HG03571 (cell line): ENCODE results near the gene PRPF40A.

Experiments used
- ATAC-seq: cut with Tn5 transposase; IDR thresholded peaks from one replicate; pipeline ENCODE4 v1.9.1; 2021; ENCODE audit not compliant: unreplicated experiment

PRPF40A gene

DNA sequence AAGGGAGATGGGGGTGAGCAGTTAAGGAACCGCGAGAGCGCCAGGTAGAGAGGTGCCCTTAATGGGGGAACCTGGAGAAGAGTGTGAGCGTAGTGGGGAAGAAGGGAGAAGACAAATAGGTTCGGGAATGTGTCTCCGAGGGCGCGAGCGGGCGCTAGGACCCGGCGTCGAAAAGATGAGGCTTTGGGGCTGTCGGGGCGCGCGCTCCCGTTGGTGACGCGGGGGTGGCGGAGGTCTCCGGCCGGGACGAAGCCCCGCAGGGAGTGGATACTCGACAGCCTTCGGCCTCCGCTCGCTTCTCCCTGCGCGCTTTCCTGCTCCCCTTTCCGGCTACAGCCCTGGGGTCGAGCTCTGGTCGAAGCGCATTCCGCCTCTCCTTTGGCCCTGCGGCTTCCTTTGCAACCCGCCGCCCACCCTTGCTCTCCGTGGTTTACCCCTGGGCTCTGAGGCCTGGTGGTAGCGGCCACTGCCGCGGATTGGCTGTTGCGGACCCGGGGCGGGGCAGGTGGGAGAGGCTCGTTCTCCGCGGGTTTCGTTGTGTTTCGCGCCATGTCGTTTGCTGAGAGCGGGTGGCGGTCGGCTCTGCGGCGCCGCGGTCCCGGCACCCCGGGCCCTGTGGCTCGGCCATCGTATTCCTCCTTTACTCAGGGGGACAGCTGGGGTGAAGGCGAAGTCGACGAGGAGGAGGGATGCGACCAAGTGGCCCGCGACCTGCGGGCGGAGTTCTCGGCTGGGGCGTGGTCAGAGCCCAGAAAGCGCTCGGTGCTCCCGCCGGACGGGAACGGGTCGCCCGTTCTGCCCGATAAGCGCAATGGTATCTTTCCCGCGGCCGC is 1.0 kb upstream of the PRPF40A start, which contains the start of gene ARL6IP6:
Gene ARL6IP6 (plus strand): TSS at position 545 of the 833 bp plus-strand sequence. CDS start 5 bp downstream, at position 550.
- ATAC-seq: peak; percentile 70

DNA sequence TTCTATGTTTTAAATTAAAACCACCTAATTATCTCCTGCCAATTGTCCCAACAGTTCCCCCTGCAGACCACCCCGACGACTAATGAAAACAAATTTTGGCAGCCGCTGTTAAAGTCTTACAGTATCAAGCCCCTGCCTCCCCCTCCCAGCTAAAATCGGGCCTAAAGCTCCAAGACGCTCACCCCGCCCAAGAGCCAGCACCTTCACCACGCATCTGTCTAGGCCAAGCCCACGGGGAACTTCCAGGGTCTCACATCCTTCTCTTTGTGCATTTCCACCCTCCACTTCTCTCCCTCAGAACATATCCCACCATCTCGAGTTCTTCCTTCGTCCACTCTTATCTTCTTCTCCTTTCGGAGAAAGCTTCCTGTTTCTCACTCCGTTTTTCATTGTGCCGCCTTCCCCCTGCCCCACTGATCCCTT is 445 bp downstream of the PRPF40A start:
- no peak for ATAC-seq

DNA sequence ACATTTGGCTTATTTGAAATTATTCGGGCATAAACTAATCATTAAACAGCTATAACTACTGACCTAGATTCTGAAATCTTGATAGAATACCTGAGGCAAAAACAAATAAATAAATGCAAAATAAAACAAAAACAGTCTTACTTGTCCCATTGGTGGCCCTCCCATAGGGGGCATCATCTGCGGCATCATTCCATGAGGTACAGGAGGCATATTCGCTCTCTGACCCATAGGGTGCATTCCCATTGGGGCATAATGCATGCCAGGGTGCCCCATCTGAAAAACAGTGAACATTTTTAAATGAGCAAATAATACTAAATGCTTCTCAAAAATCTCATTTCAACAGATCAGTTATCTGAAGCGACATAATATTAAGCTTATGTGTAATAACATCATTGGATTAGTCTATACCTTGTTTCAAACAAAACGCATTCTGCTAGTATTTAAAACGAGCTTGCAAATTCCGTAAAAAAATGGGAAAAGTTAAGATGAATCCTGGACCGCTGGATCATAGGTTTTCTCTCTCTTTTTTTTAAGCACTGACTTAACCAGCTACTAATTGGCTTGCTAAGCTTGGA is 1.3 kb downstream of the PRPF40A start:
- ATAC-seq: no peak

DNA sequence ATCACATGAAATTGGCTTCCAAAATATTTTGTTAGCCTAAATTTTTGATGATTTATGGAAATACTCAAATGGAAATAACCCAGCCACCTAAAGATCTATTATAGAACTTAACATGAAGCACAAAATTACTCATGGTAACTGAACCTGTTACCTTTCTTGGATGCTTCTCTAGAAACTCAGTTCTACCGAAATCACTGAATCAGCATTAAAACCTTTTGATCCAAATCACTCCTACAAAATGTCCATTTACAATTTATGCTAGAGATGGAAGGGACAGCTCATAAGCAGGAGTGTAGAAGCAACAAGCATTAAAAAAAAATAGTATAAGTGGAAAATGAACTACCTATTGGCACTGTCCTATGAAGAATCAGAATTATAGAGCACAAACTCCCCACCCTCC is 2.1 kb downstream of the PRPF40A start:
- ATAC-seq: no peak

DNA sequence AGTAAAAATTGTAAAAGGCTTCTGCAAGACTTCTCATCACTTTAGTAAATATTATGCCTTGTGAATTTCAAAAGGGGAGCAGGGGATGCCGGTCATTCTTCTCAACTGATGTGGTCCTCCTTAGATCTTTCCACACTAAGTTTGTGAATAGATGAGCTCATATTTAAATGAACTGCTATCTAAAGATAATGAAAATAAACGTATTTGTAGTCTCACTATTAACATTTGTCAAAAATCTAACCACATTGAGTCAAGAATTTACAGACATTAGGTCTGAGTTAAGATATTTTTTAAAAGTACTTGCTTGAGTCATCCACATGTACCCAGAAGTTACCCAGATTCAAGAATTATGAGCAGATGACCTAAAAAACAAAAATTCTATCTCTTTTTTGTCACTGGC is 6.5 kb downstream of the PRPF40A start:
- no peak for ATAC-seq

DNA sequence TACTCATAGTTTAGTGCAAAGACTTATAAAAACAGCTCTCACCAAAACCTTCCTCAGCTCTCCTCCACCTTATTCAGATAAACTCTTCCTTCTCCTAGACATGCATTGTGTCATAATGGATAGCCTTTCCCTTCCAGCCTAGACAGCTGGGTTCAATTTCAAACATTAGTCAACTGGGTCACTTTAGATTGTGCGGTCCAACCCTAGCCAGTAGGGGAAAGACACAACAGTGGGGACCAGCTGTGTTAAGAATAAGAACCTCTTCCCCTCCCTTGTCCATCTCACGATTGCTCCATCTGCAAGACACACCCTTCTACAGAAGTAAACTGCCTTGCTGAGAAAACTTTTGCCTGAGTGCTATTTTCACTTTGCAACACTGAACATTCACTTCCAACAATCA is 8.5 kb downstream of the PRPF40A start:
- no peak for ATAC-seq

DNA sequence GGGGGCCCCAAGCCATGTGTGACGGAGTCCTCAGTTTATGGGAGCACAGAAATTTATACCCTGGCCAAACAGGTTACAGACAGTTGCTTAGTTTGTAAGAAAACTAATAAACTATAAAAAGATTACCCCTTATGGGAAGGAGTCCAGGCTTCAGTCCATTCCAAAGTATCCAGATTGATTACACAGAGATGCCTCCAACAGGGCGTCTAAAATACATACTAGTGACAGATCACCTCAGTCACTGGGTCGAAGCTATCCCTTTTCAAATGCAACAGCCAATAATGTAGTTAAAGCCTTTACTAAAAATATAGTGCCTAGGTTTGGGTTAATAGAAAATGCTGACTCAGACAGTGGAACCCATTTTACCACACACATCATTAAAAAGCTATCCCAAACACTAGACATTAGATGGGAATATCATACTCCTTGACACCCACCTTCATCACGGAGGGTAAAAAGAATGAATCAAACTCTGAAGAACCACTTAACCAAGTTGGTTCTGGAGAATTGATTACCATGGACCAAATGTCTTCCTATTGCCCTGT is 10.7 kb downstream of the PRPF40A start:
- no peak for ATAC-seq

DNA sequence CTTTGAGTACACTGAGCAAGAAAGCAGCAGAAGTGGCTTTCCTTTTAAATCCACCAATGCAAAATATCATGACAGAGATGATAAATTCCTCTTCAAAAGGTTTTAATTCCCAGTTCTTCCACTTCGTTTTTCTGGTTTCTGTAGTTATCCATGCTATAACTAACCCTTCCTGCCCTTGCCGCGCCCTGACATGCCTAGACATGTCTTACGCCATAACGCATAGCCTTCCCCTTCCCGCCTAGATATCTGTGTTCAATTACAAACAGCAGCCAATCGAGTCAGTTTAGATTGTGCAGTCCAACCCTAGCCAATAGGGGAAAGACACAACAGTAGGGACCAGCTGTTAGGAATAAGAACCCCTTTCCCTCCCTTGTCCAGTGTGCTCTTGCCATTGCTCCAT is 16.1 kb downstream of the PRPF40A start:
- ATAC-seq: no peak

DNA sequence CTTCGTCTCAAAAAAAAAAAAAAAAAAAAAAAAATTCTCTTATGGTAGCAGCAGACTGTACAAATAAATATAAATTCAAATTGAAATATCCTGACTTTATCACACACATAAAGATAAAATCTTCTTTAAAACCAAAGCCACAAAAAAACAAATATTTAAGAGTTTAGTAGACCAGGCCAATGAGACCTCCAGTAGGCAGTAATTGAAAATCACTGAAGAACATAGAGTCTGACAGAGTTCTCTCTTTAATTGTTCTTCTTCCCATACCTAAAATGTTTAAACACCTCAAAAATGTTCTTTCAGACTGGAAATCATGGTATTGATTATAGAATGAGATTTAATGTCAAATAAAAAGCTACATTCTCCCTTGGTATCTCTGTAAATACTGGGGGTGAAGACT is 20.8 kb downstream of the PRPF40A start:
- no peak for ATAC-seq

DNA sequence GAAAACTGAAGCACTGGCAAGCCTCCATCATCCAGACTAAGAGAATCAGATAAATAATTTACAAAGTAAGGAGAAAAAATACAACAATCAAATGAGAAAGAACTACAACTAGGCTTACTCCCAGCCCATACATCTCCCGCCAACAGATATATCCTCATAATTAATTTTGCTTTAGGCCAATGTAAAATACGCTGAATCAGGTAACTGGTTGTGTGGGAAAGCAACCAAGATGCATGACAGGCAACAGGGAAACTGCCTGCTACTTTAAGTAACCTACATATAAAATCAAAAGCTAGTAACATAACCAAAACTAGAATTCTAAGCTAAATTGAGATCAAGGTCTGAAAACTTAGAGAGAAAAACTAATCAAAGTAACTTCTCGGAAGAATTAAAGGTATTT is 21.5 kb downstream of the PRPF40A start:
- no peak for ATAC-seq

DNA sequence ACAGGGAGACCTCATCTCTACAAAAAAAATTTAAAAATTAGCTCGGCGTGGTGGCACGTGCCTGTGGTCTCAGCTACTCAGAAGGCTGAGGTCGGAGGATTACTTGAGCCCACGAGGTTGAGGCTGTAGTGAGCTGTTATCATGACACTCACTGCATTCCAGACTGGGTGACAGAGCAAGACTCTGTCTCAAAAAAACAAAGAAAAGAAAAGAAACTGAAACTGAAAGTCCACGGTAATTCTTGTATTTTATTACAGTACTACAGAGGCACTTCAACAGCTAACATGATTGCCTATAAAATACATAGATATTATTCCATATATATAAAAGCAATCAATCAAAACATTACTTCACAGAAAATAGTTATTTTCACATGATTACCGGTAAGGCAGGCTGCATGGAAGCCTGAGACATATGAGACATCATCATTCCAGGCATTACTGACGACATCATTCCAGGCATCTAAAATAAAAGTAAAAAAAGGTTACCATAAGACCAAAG is 23.1 kb downstream of the PRPF40A start:
- ATAC-seq: peak; percentile 31

DNA sequence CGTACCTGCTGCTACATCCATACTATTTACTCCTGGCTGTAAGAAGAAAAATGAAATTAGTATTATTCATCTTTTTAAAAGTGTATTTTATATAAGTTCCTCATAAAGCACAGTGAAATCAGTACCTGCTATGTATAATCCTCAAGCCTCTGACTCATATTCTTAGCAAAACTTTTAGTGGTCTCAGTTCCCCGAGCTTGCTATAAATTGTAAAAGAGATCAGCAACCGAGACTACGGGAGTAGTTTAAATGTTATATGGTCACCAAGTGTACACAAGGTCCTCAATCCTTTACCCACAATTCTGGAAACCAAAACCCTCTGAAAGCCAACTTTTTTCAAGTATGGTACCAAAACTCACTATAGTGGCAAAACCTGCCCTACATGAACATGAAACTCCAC is 24.2 kb downstream of the PRPF40A start:
- peak; percentile 86 for ATAC-seq

DNA sequence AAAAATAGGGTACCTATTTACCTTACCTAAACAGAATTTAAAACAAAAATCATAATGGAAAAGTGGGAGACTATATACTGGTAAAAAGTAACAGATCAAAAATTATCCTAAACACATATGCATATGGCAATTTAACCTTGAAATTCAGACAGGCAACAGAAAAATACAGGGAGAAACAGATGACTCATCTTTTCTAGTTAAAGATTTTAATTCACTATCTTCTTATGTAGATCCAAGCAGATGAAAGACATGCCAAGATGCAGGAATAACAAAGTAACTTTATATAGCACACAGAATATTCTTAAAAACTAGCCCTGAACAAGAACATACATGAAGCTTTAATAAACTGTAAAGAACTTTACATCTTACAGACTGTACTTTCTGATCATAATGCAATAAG is 30.9 kb downstream of the PRPF40A start:
- ATAC-seq: no peak

DNA sequence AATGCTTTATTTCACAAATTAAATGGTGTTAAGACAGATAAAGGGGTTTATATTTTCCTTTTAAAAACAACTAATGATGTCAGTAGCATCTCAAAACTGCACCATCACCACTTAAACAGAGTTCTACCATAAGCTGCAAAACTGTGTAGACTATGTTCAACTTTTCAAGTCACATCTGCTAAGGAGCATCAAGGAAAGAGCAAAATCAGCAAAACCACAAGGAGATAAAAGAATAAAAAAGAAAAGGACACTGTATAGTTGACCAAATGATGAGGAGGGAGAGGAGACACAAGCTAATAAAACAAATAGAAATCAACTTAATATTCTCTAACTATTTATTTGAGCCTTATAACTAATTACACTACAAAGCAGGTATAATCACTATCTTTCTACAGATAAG is 33.9 kb downstream of the PRPF40A start:
- no peak for ATAC-seq

DNA sequence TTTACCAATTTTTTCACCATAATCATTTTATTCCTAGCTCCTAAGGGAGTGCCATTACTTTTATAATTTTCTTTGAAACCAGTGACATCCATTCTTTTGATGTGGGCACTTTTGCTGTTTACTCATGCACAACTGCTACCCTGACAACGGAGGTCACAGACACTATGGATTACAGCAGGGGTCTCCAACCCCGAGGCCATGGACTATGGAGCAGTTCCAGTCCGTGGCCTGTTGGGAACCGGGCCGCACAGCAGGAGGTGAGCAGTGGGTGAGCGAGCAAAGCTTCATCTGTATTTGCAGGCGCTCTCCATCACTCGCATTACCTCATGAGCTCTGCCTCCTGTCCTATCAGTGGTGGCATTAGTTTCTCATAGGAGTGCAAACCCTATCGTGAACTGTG is 34.6 kb downstream of the PRPF40A start:
- no peak for ATAC-seq

DNA sequence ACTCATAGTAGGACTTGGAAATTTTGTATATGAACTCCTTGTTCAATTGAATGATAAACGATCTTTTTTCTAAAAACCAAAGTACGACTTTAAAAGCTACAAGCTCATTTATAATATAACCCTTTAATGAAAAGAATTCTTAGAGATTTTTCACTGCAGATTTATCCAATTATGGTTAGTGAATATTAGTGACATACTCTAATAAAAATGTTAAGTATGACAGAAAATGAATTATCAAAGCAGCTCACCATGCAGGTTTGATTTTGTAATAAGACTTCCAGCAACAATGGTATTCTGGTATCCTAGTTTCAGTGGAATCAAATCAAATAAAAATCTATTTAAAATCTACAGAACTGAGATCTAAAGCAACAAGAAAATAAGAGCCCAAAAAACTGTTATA is 38.5 kb downstream of the PRPF40A start:
- no peak for ATAC-seq

DNA sequence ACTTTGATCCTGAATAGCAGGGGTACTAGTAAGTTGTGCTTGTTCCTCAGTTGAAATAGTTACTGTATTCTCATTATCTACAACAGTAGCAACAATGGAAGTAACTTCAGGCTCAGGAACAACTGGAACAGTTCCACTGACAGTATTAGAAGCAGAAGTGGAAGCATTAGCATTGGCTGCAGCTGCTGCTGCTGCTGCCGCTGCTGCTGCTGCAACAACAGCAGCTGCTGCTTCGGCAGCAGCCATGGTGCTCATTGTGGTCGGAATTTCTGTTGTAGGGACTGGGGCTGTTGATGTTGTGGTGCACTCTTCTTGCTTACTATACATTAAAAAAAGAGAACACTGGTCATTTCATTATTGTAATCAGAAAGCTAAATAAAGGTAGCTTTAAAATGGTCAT is 40.8 kb downstream of the PRPF40A start:
- no peak for ATAC-seq

DNA sequence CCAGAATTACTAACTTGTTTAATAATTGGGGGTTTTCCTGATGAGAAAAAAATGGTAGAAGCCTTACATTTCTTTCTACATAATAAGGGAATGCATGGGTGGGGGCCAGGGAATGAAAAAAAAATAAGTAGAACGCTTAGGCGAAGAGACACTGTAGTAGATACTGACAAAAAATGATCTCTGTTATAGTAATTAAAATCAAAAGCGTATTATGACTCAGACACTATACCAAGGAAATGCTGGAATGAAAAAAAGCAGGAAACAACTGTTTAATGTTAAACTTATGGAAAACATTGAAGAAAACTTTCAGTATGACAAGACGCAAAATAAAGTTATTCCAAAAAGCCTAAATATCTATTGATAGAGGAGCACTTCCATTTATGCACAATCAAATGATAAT is 42.9 kb downstream of the PRPF40A start:
- no peak for ATAC-seq

DNA sequence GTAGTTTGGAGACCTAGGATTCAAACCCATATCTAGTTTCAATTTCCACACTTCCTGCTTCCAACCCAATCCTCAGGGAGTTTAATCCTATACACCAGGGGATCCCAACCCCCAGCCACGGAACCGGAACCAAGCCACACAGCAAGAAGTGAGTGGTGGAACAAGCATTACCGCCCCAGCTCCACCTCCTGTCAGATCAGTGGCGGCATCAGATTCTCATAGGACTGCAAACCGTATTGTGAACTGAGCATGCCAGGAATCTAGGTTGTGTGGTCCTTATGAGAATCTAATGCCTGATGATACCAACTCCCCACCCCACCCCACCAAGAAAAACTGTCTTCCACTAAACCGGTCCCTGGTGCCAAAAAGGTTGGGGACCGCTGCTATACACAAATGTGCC is 52.5 kb downstream of the PRPF40A start:
- ATAC-seq: no peak

DNA sequence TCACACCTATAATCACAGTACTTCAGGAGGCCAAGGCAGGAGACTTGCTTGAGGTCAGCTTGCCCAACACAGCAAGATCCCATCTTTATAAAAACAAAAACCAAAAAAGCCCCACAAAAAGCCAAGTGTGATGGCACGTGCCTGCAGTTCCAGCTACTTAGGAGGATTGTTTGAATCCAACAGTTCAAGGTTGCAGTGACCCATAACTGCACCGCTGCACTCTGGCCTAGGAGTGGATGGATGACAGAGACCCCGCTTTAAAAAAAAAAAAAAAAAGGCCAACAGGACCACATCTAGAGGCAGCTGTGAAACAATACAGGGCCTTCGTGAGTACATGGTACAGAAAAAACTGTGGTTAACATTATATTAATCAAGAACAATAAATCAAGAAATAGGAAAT is 56.2 kb downstream of the PRPF40A start:
- no peak for ATAC-seq

DNA sequence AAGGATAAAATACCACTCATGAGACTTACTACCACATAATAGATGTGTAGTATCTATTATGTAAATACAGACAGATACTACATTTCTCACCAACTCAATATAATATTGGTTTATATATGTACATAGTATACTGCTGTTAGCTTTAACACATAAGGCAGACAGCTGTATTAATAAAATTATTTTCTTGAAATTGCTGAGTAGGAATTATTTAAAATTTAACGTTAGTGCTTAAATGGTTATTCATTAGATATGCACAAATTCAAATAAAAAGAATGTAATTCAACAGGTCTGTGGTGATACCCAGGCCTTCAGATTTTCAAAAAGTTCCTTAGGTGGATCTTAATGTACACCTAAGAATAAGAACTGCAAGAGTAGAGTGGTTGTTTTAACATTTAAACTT is 59.0 kb downstream of the PRPF40A start:
- no peak for ATAC-seq

DNA sequence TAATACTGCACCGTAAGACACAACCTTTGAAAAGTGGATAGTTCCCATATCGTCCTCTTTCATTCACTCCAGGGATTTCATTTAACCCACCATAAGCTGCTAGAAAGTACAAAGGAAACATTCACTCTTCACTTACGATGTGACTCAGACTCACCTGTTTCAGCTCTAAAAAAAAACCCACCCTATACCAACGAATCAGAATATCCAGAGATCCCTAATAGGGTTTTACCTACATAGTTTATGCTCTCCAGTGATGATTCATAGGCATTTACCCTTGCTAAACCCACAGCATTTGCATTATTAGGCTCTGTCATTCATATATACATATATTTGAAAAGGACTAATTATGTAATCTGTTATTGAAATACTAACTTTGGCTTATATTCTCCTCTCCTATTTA is 60.2 kb downstream of the PRPF40A start:
- ATAC-seq: no peak
